ENCODE results near the gene NISCH.

NISCH gene

GRCh38 chr3:52423173-52423572, 32.2 kb upstream of the NISCH start:
- Histone ChIP-seq H3K4me1 (ENCODE audit: control insufficient read depth in 2 of 2, insufficient read depth in 1 of 2, low read depth in 1 of 2, low read length in 2 of 2) (no peaks in the 10 kb centered on the region), H3K18ac (ENCODE audit: low read length) (no peak overlapping the region), H3K9ac (ENCODE audit: low read depth, low read length, poor library complexity) (no peak overlapping the region), H3K27me3 (ENCODE audit: control insufficient read depth in 3 of 3, insufficient read depth in 3 of 3, low read depth in 1 of 3, low read length in 3 of 3) (no peaks in the 10 kb centered on the region), H3K79me1 (ENCODE audit: low read depth, low read length) (no peaks in the 10 kb centered on the region), H4K8ac (ENCODE audit: low read depth, low read length) (no peak overlapping the region), H3K4ac (ENCODE audit: low read length) (no peak overlapping the region), H3K4me3 (ENCODE audit: low read length in 2 of 2) (no peak overlapping the region), H2BK12ac (ENCODE audit: low read length) (no peak overlapping the region), H3K23ac (ENCODE audit: low read depth, low read length, poor library complexity) (no peak overlapping the region), H2BK5ac (ENCODE audit: low read length) (no peak overlapping the region), H3K4me2 (ENCODE audit: insufficient read depth, low read length, poor library complexity, severe bottlenecking) (no peak overlapping the region), H4K91ac (ENCODE audit: low read depth, low read length, poor library complexity) (no peak overlapping the region), H3K9me3 (replicated peaks in 1 of 2; ENCODE audit: control insufficient read depth in 2 of 2, insufficient read depth in 1 of 2, low read depth in 1 of 2, low read length in 2 of 2) (no peaks in the 10 kb centered on the region), H3K27ac (replicated peaks; ENCODE audit: low read length) (no peak overlapping the region), H2AK5ac (ENCODE audit: low read depth, low read length) (no peak overlapping the region), H3K14ac (ENCODE audit: low read length) (no peak overlapping the region), H2AFZ (ENCODE audit: low read length) (no peak overlapping the region), H3K36me3 (replicated peaks in 1 of 2; ENCODE audit: control insufficient read depth in 2 of 2, insufficient read depth in 2 of 2, low read length in 2 of 2) (no peaks in the 10 kb centered on the region), H2BK15ac (ENCODE audit: low read length) (no peak overlapping the region), H2BK120ac (ENCODE audit: low read depth, low read length) (no peak overlapping the region)
- DNase-seq (ENCODE audit: low spot score): no peak
- no CpG with 5 or more reads among the region's 5 CpGs for WGBS, 2 donors (ENCODE audit: extremely low coverage in 2 of 2, insufficient read length in 2 of 2, insufficient replicate concordance in 1 of 2)

GRCh38 chr3:52428151-52429005, 27.0 kb upstream of the NISCH start:
- peak; percentile 53 for DNase-seq (ENCODE audit: low spot score)
- H3K27ac ChIP-seq (replicated peaks; ENCODE audit: low read length): no peak overlapping the region

GRCh38 chr3:52429031-52429430, 26.4 kb upstream of the NISCH start:
- Histone ChIP-seq H3K4ac (ENCODE audit: low read length) (no peak overlapping the region), H2AFZ (ENCODE audit: low read length) (no peak overlapping the region), H3K14ac (ENCODE audit: low read length) (no peak overlapping the region), H4K8ac (ENCODE audit: low read depth, low read length) (no peak overlapping the region), H2BK12ac (ENCODE audit: low read length) (no peak overlapping the region), H3K4me3 (ENCODE audit: low read length in 2 of 2) (no peak overlapping the region), H2BK5ac (ENCODE audit: low read length) (no peak overlapping the region), H4K91ac (ENCODE audit: low read depth, low read length, poor library complexity) (no peak overlapping the region), H2BK120ac (ENCODE audit: low read depth, low read length) (no peak overlapping the region), H3K36me3 (replicated peaks in 1 of 2; ENCODE audit: control insufficient read depth in 2 of 2, insufficient read depth in 2 of 2, low read length in 2 of 2) (no peaks in the 10 kb centered on the region), H3K18ac (ENCODE audit: low read length) (no peak overlapping the region), H3K27ac (replicated peaks; ENCODE audit: low read length) (no peak overlapping the region), H3K9me3 (replicated peaks in 1 of 2; ENCODE audit: control insufficient read depth in 2 of 2, insufficient read depth in 1 of 2, low read depth in 1 of 2, low read length in 2 of 2) (no peaks in the 10 kb centered on the region), H3K4me2 (ENCODE audit: insufficient read depth, low read length, poor library complexity, severe bottlenecking) (no peak overlapping the region), H2AK5ac (ENCODE audit: low read depth, low read length) (peak overlapping the region; percentile 42), H3K4me1 (ENCODE audit: control insufficient read depth in 2 of 2, insufficient read depth in 1 of 2, low read depth in 1 of 2, low read length in 2 of 2) (peaks cover 10 to 11% of the 10 kb centered on the region in 2 donors), H3K23ac (ENCODE audit: low read depth, low read length, poor library complexity) (no peak overlapping the region), H3K79me1 (ENCODE audit: low read depth, low read length) (no peaks in the 10 kb centered on the region), H3K9ac (ENCODE audit: low read depth, low read length, poor library complexity) (no peak overlapping the region), H2BK15ac (ENCODE audit: low read length) (no peak overlapping the region), H3K27me3 (ENCODE audit: control insufficient read depth in 3 of 3, insufficient read depth in 3 of 3, low read depth in 1 of 3, low read length in 3 of 3) (no peaks in the 10 kb centered on the region)
- WGBS, 2 donors (ENCODE audit: extremely low coverage in 2 of 2, insufficient read length in 2 of 2, insufficient replicate concordance in 1 of 2): no CpG with 5 or more reads among the region's 3 CpGs
- DNase-seq (ENCODE audit: low spot score): no peak

More at GRCh38 chr3:52428151-52429005, 27.0 kb upstream of the NISCH start:
- H4K8ac ChIP-seq (ENCODE audit: low read depth, low read length): no peak overlapping the region
- no peak overlapping the region for H3K4me2 ChIP-seq (ENCODE audit: insufficient read depth, low read length, poor library complexity, severe bottlenecking)
- no peaks in the 10 kb centered on the region for H3K79me1 ChIP-seq (ENCODE audit: low read depth, low read length)
- H3K4me1 ChIP-seq (ENCODE audit: control insufficient read depth in 2 of 2, insufficient read depth in 1 of 2, low read depth in 1 of 2, low read length in 2 of 2): peaks cover 4 to 5% of the 10 kb centered on the region in 2 donors
- H3K18ac ChIP-seq (ENCODE audit: low read length): no peak overlapping the region
- H3K4ac ChIP-seq (ENCODE audit: low read length): no peak overlapping the region
- H3K27me3 ChIP-seq (ENCODE audit: control insufficient read depth in 3 of 3, insufficient read depth in 3 of 3, low read depth in 1 of 3, low read length in 3 of 3): no peaks in the 10 kb centered on the region
- no peak overlapping the region for H3K14ac ChIP-seq (ENCODE audit: low read length)
- no peak overlapping the region for H3K9ac ChIP-seq (ENCODE audit: low read depth, low read length, poor library complexity)
- peak overlapping the region; percentile 19 for H2AFZ ChIP-seq (ENCODE audit: low read length)
- no peak overlapping the region for H2BK15ac ChIP-seq (ENCODE audit: low read length)
- WGBS, 2 donors (ENCODE audit: extremely low coverage in 2 of 2, insufficient read length in 2 of 2, insufficient replicate concordance in 1 of 2): no CpG with 5 or more reads among the region's 7 CpGs
- no peak overlapping the region for H3K23ac ChIP-seq (ENCODE audit: low read depth, low read length, poor library complexity)
- H2BK120ac ChIP-seq (ENCODE audit: low read depth, low read length): no peak overlapping the region
- H3K9me3 ChIP-seq (replicated peaks in 1 of 2; ENCODE audit: control insufficient read depth in 2 of 2, insufficient read depth in 1 of 2, low read depth in 1 of 2, low read length in 2 of 2): no peaks in the 10 kb centered on the region
- no peak overlapping the region for H3K4me3 ChIP-seq (ENCODE audit: low read length in 2 of 2)
- no peak overlapping the region for H4K91ac ChIP-seq (ENCODE audit: low read depth, low read length, poor library complexity)
- H2BK12ac ChIP-seq (ENCODE audit: low read length): no peak overlapping the region
- H2BK5ac ChIP-seq (ENCODE audit: low read length): no peak overlapping the region
- H2AK5ac ChIP-seq (ENCODE audit: low read depth, low read length): peak overlapping the region; percentile 42
- no peaks in the 10 kb centered on the region for H3K36me3 ChIP-seq (replicated peaks in 1 of 2; ENCODE audit: control insufficient read depth in 2 of 2, insufficient read depth in 2 of 2, low read length in 2 of 2)

GRCh38 chr3:52429779-52430415, 25.5 kb upstream of the NISCH start:
- H2BK5ac ChIP-seq (ENCODE audit: low read length): no peak overlapping the region
- no peak overlapping the region for H2BK12ac ChIP-seq (ENCODE audit: low read length)
- no peak overlapping the region for H3K23ac ChIP-seq (ENCODE audit: low read depth, low read length, poor library complexity)
- H3K36me3 ChIP-seq (replicated peaks in 1 of 2; ENCODE audit: control insufficient read depth in 2 of 2, insufficient read depth in 2 of 2, low read length in 2 of 2): no peaks in the 10 kb centered on the region
- H3K14ac ChIP-seq (ENCODE audit: low read length): no peak overlapping the region
- peaks cover 0 to 2% (median 0%) of the 10 kb centered on the region in 3 experiments for H3K27me3 ChIP-seq (ENCODE audit: control insufficient read depth in 3 of 3, insufficient read depth in 3 of 3, low read depth in 1 of 3, low read length in 3 of 3)
- no peak overlapping the region for H3K9ac ChIP-seq (ENCODE audit: low read depth, low read length, poor library complexity)
- H2BK120ac ChIP-seq (ENCODE audit: low read depth, low read length): no peak overlapping the region
- H3K4me2 ChIP-seq (ENCODE audit: insufficient read depth, low read length, poor library complexity, severe bottlenecking): no peak overlapping the region
- H3K9me3 ChIP-seq (replicated peaks in 1 of 2; ENCODE audit: control insufficient read depth in 2 of 2, insufficient read depth in 1 of 2, low read depth in 1 of 2, low read length in 2 of 2): no peaks in the 10 kb centered on the region
- H3K18ac ChIP-seq (ENCODE audit: low read length): no peak overlapping the region
- no peak overlapping the region for H3K4me3 ChIP-seq (ENCODE audit: low read length in 2 of 2)
- no peak overlapping the region for H2AK5ac ChIP-seq (ENCODE audit: low read depth, low read length)
- no peak overlapping the region for H3K4ac ChIP-seq (ENCODE audit: low read length)
- DNase-seq (ENCODE audit: low spot score): no peak
- no peak overlapping the region for H4K91ac ChIP-seq (ENCODE audit: low read depth, low read length, poor library complexity)
- H3K27ac ChIP-seq (replicated peaks; ENCODE audit: low read length): no peak overlapping the region
- WGBS, 2 donors (ENCODE audit: extremely low coverage in 2 of 2, insufficient read length in 2 of 2, insufficient replicate concordance in 1 of 2): no CpG with 5 or more reads among the region's 7 CpGs
- H4K8ac ChIP-seq (ENCODE audit: low read depth, low read length): no peak overlapping the region
- no peak overlapping the region for H2BK15ac ChIP-seq (ENCODE audit: low read length)
- H3K4me1 ChIP-seq (ENCODE audit: control insufficient read depth in 2 of 2, insufficient read depth in 1 of 2, low read depth in 1 of 2, low read length in 2 of 2): peaks cover 14 to 15% of the 10 kb centered on the region in 2 donors
- H2AFZ ChIP-seq (ENCODE audit: low read length): no peak overlapping the region
- no peaks in the 10 kb centered on the region for H3K79me1 ChIP-seq (ENCODE audit: low read depth, low read length)

Data from neuronal stem cell (in vitro differentiated cells).